ENCODE data around the gene ADI1.

The ADI1 gene

DNA sequence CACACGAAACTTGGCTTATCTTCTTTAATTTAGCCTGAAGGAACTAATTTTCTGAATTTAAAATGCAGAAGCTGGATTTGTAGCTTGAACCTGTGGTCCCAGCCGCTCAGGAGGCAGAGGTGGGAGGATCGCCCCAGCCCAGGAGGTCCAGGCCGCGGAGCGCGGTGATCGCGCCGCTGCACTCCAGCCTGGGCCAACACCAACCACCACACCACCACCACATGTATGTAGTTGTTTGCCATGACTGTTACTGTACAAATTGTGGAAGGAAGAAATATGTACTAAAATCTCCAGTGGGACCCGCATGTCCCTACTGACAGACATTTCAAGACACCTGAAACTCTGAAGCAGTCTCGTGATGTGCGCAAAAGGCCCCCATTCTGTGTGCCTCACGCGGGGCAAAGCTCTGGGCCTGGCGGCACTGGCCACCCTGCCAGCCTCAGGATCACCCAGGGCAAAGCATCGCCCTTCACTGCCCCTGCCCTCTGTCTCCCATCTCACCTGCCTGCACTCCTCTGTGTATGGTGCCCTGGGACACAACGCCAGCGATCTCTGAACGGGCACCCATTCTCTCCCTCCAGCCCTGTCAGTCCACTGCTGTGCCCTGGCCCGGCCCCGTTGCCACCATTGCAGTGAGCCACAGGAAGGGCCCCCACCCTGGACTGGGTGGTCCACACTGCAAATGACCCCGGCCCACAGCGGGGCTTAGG, 10.1 kb upstream of the ADI1 start:
- no peak for DNase-seq
- Histone ChIP-seq H3K4me1 (ENCODE audit: control insufficient read depth, insufficient read depth, low read length, poor library complexity, severe bottlenecking) (no peaks in the 10 kb centered on the region), H3K27me3 (replicated peaks; ENCODE audit: control insufficient read depth, insufficient read depth, low read length, poor library complexity, severe bottlenecking) (no peaks in the 10 kb centered on the region), H3K27ac (ENCODE audit: insufficient read depth, low read length, poor library complexity, severe bottlenecking) (no peak overlapping the region), H3K4me3 (ENCODE audit: insufficient read depth, low read depth, low read length, poor library complexity, severe bottlenecking) (no peak overlapping the region), H3K36me3 (ENCODE audit: control insufficient read depth, insufficient read depth, low read length) (no peaks in the 10 kb centered on the region), H3K9me3 (ENCODE audit: control insufficient read depth, low read length) (no peaks in the 10 kb centered on the region)

DNA sequence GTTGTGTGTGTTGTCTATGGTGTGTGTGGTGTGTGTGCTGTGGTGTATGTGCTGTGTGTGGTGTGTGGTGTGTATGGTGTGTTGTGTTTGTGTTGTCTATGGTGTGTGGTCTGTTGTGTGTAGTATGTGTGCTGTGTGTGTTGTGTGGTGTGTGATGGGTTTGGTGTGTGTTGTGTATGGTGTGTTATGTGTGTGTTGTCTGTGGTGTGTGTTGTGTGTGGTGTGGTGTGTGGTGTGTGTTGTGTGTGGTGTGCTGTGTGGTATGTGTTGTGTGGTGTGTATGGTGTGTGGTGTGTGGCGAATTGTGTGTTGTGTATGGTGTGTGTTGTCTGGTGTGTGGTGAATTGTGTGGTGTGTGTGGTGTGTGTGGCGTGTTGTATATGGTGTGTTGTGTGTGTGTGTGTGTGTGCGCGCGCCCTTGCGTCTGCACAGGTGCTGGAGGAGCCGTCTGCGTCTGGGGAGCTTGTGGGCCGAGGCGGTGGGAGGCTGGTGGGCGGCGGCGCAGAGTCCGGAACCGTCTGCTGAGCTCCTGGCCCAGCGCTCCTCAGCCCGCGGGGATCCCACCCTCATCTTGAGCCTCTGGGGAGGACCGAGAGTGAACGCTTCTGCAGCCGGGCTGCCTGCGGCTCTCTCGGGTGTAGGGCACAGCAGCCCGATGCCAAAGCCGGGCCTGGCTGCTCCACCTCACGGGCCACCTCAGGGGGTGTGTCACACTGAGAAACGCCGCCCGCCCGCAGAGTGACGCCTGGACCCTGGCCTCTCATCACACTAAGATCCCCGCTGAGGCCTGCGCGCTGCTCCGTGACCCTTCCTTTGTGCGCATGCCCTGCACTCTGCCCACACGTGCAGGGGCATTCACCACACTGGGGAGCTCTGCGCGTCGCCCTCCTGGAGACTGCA, 8.8 kb upstream of the ADI1 start:
- no peaks in the 10 kb centered on the region for H3K4me1 ChIP-seq (ENCODE audit: control insufficient read depth, insufficient read depth, low read length, poor library complexity, severe bottlenecking)
- H3K4me3 ChIP-seq (ENCODE audit: insufficient read depth, low read depth, low read length, poor library complexity, severe bottlenecking), result no peak overlapping the region
- H3K27me3 ChIP-seq (replicated peaks; ENCODE audit: control insufficient read depth, insufficient read depth, low read length, poor library complexity, severe bottlenecking), result no peaks in the 10 kb centered on the region
- H3K27ac ChIP-seq (ENCODE audit: insufficient read depth, low read length, poor library complexity, severe bottlenecking), result no peak overlapping the region
- H3K36me3 ChIP-seq (ENCODE audit: control insufficient read depth, insufficient read depth, low read length), result no peaks in the 10 kb centered on the region
- no peak for DNase-seq
- no peaks in the 10 kb centered on the region for H3K9me3 ChIP-seq (ENCODE audit: control insufficient read depth, low read length)

DNA sequence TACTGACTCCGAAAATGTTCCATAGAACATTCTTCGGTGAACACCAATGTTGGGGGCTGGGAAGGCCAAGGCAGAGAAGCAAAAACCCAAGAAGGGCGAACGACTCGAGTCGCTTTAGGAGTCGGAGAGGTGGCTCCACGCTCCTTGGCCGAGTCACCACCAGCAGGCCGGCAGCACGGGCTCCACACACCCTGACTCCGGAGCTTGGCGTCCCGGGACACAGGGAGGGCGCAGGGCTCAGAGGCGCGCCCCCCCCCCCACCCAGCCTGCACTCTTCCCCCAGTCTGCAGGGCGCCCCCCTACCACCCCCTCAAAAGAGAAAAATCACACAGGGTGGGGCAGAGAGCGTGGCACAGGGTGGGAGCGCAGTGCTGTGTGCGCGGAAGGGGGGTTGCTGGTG, 7.5 kb upstream of the ADI1 start:
- no peaks in the 10 kb centered on the region for H3K36me3 ChIP-seq (ENCODE audit: control insufficient read depth, insufficient read depth, low read length)
- H3K4me3 ChIP-seq (ENCODE audit: insufficient read depth, low read depth, low read length, poor library complexity, severe bottlenecking), result no peak overlapping the region
- no peaks in the 10 kb centered on the region for H3K27me3 ChIP-seq (replicated peaks; ENCODE audit: control insufficient read depth, insufficient read depth, low read length, poor library complexity, severe bottlenecking)
- no peak overlapping the region for H3K27ac ChIP-seq (ENCODE audit: insufficient read depth, low read length, poor library complexity, severe bottlenecking)
- no peak for DNase-seq
- H3K4me1 ChIP-seq (ENCODE audit: control insufficient read depth, insufficient read depth, low read length, poor library complexity, severe bottlenecking), result no peaks in the 10 kb centered on the region
- no peaks in the 10 kb centered on the region for H3K9me3 ChIP-seq (ENCODE audit: control insufficient read depth, low read length)

DNA sequence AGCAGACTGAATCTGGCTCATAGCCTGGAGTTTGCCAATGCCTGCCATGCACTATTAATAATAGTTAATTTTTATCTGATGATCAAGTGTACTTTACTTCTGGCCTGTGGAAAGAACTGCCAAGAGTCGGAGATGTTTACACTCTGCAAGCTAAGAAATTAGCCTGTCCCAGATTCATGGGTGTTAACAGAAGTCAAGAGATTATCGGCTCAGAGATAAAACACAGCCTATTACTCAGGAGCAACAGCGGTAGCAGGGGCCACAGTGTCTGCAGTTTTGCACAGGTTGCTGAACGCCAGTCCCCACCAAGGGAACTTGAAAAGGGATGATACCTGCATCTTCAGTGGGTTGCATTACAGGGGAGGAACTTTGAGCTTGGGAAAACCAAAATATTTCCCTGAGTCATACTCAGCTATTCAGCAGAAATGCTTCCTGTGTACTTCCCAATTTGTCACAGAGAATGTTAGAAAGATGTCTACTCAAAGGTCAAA, 4.3 kb upstream of the ADI1 start:
- Histone ChIP-seq H3K9me3 (ENCODE audit: control insufficient read depth, low read length) (no peaks in the 10 kb centered on the region), H3K4me3 (ENCODE audit: insufficient read depth, low read depth, low read length, poor library complexity, severe bottlenecking) (no peak overlapping the region), H3K27ac (ENCODE audit: insufficient read depth, low read length, poor library complexity, severe bottlenecking) (no peak overlapping the region), H3K36me3 (ENCODE audit: control insufficient read depth, insufficient read depth, low read length) (no peaks in the 10 kb centered on the region), H3K27me3 (replicated peaks; ENCODE audit: control insufficient read depth, insufficient read depth, low read length, poor library complexity, severe bottlenecking) (no peaks in the 10 kb centered on the region), H3K4me1 (ENCODE audit: control insufficient read depth, insufficient read depth, low read length, poor library complexity, severe bottlenecking) (peaks cover 6% of the 10 kb centered on the region)
- DNase-seq, result no peak

GRCh38 chr2:3522961-3523421, 3.7 kb upstream of the ADI1 start:
- Histone ChIP-seq H3K4me1 (ENCODE audit: control insufficient read depth, insufficient read depth, low read length, poor library complexity, severe bottlenecking) (peaks cover 6% of the 10 kb centered on the region), H3K4me3 (ENCODE audit: insufficient read depth, low read depth, low read length, poor library complexity, severe bottlenecking) (no peak overlapping the region), H3K27me3 (replicated peaks; ENCODE audit: control insufficient read depth, insufficient read depth, low read length, poor library complexity, severe bottlenecking) (no peaks in the 10 kb centered on the region), H3K9me3 (ENCODE audit: control insufficient read depth, low read length) (no peaks in the 10 kb centered on the region), H3K36me3 (ENCODE audit: control insufficient read depth, insufficient read depth, low read length) (no peaks in the 10 kb centered on the region), H3K27ac (ENCODE audit: insufficient read depth, low read length, poor library complexity, severe bottlenecking) (no peak overlapping the region)
- no peak for DNase-seq

DNA sequence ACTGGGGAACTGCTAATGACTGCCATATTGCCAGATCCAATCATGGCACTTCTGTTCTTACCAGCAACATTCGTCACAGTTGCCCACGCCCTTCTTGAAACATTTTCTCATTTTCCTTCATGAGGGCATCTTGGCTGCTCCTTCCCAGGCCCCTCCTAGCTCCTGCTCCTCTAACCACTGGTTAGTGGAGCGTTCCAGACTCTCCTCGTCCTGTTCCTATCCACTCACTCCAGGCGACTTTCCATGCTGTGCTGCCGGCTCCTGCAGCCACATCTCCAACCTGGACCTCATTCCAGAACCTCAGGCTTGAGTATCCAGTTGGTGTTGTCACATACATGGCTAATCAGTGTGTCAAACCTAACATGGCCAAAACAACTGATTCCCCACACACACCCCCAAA, 1.3 kb upstream of the ADI1 start:
- DNase-seq, result no peak
- Histone ChIP-seq H3K27me3 (replicated peaks; ENCODE audit: control insufficient read depth, insufficient read depth, low read length, poor library complexity, severe bottlenecking) (no peaks in the 10 kb centered on the region), H3K27ac (ENCODE audit: insufficient read depth, low read length, poor library complexity, severe bottlenecking) (no peak overlapping the region)

GRCh38 chr2:3518496-3519254, 656 bp downstream of the ADI1 start:
- Histone ChIP-seq H3K27ac (ENCODE audit: insufficient read depth, low read length, poor library complexity, severe bottlenecking) (peak overlapping the region; percentile 97), H3K4me3 (ENCODE audit: insufficient read depth, low read depth, low read length, poor library complexity, severe bottlenecking) (peak overlapping the region; percentile 87), H3K36me3 (ENCODE audit: control insufficient read depth, insufficient read depth, low read length) (no peaks in the 10 kb centered on the region), H3K27me3 (replicated peaks; ENCODE audit: control insufficient read depth, insufficient read depth, low read length, poor library complexity, severe bottlenecking) (no peaks in the 10 kb centered on the region), H3K4me1 (ENCODE audit: control insufficient read depth, insufficient read depth, low read length, poor library complexity, severe bottlenecking) (peaks cover 6% of the 10 kb centered on the region), H3K9me3 (ENCODE audit: control insufficient read depth, low read length) (peaks cover 4% of the 10 kb centered on the region)
- DNase-seq, result peak; percentile 96 to 99 (median 97)

More for the DNA sequence above, 1.3 kb upstream of the ADI1 start:
- Histone ChIP-seq H3K36me3 (ENCODE audit: control insufficient read depth, insufficient read depth, low read length) (no peaks in the 10 kb centered on the region), H3K9me3 (ENCODE audit: control insufficient read depth, low read length) (peaks cover 3% of the 10 kb centered on the region), H3K4me1 (ENCODE audit: control insufficient read depth, insufficient read depth, low read length, poor library complexity, severe bottlenecking) (peaks cover 6% of the 10 kb centered on the region), H3K4me3 (ENCODE audit: insufficient read depth, low read depth, low read length, poor library complexity, severe bottlenecking) (no peak overlapping the region)

- H3K4me1 ChIP-seq (ENCODE audit: control insufficient read depth, insufficient read depth, low read length, poor library complexity, severe bottlenecking), result peaks cover 6% of the 10 kb centered on the region
- peaks cover 4% of the 10 kb centered on the region for H3K36me3 ChIP-seq (ENCODE audit: control insufficient read depth, insufficient read depth, low read length)
- peaks cover 4% of the 10 kb centered on the region for H3K9me3 ChIP-seq (ENCODE audit: control insufficient read depth, low read length)
- no peaks in the 10 kb centered on the region for H3K27me3 ChIP-seq (replicated peaks; ENCODE audit: control insufficient read depth, insufficient read depth, low read length, poor library complexity, severe bottlenecking)
- peak overlapping the region; percentile 97 for H3K27ac ChIP-seq (ENCODE audit: insufficient read depth, low read length, poor library complexity, severe bottlenecking)
- DNase-seq, result no peak
- H3K4me3 ChIP-seq (ENCODE audit: insufficient read depth, low read depth, low read length, poor library complexity, severe bottlenecking), result peak overlapping the region; percentile 87
These were observed 1.3 kb downstream of the ADI1 start for GRCh38 chr2:3517948-3518495.

GRCh38 chr2:3516831-3517230, 2.5 kb downstream of the ADI1 start:
- Histone ChIP-seq H3K27me3 (replicated peaks; ENCODE audit: control insufficient read depth, insufficient read depth, low read length, poor library complexity, severe bottlenecking) (no peaks in the 10 kb centered on the region), H3K4me3 (ENCODE audit: insufficient read depth, low read depth, low read length, poor library complexity, severe bottlenecking) (no peak overlapping the region), H3K36me3 (ENCODE audit: control insufficient read depth, insufficient read depth, low read length) (peaks cover 16% of the 10 kb centered on the region), H3K4me1 (ENCODE audit: control insufficient read depth, insufficient read depth, low read length, poor library complexity, severe bottlenecking) (peaks cover 6% of the 10 kb centered on the region), H3K27ac (ENCODE audit: insufficient read depth, low read length, poor library complexity, severe bottlenecking) (no peak overlapping the region), H3K9me3 (ENCODE audit: control insufficient read depth, low read length) (peaks cover 4% of the 10 kb centered on the region)
- no peak for DNase-seq

Measured in effector memory CD4-positive, alpha-beta T cell (primary cell).